Non-pigmented ciliary epithelial cell (primary cell): ENCODE data around the gene SCYGR7.
"Not testable (repeated sequence)": the region's sequence is repeated elsewhere in the genome, so short reads cannot be mapped to it uniquely, and the experiment has no call there.

Experiments
- DNase-seq: peaks from one replicate; pipeline ENCODE4 v3.0.0-alpha.2; 2010; ENCODE audit warnings: low read depth

Gene SCYGR7, protein sequence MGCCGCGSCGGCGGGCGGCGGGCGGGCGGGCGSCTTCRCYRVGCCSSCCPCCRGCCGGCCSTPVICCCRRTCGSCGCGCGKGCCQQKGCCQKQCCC

DNA sequence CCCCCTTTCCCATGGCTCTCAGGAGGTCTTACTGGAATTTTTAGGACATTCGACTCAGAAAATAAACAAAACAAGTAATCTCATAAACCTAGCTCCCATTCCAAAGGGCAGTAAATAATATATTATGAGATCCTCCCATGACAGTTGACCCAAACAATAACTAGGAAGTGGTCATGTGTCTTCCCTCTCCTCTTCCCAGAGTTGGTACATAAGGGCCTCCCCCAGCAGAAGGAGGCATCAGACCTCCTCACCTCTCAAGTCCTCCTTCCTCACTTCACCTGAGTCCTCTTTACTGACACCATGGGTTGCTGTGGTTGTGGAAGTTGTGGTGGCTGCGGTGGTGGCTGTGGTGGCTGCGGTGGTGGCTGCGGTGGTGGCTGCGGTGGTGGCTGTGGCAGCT is at the start of gene SCYGR7:
Gene SCYGR7 (plus strand): TSS at position 301 of the 400 bp plus-strand sequence. CDS start 0 bp downstream, at position 301.
- no peak for DNase-seq

DNA sequence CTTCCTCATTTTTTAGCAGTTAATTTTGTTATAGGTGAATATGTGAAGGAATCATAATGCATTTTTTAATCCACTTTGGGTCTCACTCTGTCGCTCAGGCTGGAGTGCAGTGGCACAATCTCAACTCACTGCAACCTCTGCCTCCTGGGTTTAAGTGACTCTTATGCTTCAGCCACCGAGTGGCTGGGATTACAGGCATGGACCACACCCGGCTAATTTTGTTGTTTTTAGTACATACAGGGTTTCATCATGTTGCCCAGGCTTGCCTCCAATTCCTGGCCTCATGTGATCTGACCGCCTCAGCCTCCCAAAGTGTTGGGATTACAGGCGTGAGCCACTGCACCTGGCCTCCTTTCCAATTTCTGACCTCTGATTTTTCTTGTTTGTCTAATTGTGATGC is 43.9 kb upstream of the SCYGR7 start:
- no peak for DNase-seq

DNA sequence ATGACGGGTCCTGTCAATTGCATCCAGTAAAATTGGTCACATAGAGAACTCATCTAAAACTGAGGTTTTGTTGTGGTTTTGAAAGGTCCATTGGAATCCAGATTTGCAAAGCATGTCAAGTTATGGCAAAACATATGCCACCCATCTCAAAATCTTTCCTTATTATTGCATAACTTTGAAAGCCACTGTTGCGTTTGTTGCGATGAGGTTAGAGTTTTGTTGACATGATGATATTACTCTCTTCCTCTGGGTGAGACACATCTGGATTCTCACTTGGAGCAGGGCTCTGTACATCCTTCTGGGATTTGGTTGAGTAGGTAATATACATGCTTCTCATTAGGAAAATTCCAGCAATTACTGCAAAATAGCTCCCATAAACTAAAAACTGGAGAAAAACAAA is 40.9 kb upstream of the SCYGR7 start:
- no peak for DNase-seq

DNA sequence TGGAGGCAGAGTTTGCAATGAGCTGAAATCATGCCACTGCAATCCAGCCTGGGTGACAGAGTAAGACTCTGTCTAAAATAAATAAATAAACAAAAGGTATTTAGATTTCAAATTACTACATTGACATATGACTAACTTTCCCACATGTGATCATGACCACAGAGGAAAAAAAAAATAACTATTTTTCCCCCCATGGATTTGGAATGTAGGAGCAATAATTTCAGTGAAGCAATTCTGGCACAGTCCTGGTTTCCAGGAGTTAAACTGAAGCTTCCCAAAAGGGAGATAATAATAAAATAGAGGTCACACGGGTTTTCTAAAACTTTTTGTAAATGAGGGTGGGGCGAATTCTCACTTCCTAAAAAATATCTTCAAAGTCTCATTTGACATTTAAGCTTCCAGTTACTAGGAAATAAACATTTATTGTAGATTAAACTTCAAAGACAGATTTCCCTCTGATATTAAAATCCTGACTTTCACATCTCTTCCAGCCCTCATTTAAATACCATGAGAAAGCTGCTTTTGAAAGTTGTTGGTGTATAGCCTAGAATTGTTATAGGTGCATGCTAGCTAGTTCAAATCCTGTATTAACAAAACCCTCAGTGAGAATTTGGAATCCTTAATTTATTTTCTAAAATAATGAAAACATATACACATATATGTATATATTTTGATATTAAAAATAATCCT is 31.0 kb upstream of the SCYGR7 start:
- DNase-seq = no peak

DNA sequence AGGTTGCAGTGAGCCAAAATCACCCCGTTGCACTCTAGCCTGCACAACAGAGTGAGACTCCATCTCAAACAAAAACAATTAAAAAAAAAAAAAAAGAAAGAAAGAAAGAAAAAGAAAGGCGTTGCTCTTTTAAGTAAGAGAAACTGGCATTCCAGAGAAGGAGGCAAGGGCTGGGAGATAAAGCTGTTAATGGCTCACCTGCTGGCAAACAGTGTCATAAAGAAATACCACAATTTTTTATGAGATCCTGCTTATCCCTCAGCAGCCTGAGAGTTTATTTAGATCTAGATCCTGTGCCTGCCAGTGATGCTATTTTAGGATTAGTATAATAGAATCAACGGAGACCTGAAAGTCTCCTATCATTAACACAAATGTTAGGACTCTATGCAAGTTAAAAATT is 26.6 kb upstream of the SCYGR7 start:
- no peak for DNase-seq

DNA sequence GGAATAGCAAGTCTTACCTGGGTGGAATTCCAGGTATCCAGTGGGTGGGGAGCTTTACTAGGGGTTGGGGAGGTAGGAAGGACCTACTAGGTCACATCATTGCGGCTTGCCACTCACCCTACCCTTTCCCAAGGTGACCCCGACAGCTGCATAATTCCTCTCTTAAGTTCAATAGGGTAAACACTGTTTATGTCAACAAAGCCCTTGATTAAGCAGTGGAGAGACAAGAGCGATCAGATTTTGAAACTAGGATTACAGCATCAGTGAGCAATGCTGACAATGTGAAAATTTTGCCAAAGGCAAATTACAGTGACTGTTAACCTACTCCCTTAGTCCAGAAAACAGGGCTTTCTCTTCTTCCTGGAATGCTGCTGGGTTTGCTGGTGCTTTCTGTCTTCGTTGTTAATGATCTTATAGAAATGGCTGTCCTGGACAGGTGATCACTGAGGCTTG is 24.8 kb upstream of the SCYGR7 start:
- no peak for DNase-seq

DNA sequence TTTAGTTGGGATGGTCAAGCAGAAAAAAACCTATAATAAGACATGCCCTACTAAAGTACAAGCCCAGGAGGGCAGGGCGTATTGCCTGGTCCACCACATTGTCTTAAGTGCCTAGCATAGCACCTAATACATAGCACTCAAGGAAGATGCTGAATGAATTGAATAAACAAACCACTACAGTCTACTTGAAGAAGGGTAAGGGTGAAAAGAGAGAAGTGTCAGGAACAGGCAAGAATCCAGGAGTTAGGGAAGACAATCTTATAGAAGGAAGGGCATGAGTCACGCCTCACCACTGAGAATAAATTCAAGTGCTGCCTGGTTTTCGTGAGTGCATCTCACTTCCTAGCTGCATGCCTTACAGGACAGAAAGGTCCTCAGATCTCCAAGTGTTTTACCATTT is 24.2 kb upstream of the SCYGR7 start:
- DNase-seq = no peak

DNA sequence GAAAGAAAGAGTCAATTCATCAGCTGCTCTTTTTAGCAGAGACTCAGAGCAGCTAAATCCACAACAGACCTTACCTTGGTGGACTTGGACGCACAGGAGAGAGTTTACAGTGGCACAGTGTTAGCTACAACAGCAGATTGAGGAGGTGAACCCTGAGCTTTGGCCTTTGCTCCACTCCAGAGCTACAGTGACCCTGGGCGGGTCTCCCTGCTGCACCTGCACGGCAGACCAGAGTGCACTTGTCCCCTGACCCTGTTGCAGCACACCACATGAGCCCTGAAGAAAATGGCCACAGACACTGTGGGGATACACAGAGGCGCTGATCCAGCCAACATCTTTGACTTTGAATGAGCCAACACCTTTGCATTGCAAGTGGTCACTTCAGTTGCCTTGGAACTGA is 21.3 kb upstream of the SCYGR7 start:
- no peak for DNase-seq

DNA sequence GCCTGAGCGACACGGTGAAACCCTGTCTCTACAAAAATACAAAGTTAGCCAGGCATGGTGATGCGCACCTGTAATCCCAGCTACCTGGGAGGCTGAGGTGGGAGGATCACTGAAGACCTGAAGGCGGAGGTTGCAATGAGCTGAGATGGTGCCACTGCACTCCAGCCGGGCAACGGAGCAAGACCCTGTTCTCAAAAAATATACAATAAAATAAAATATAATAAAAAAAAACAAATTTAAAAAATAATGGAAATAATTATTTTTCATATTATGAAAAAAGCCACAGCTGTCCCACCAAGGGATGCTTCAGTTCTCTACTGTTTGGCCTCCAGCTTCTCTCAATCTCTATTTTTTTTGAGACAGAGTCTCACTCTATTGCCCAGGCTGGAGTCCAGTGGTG is 20.7 kb upstream of the SCYGR7 start:
- no peak for DNase-seq

DNA sequence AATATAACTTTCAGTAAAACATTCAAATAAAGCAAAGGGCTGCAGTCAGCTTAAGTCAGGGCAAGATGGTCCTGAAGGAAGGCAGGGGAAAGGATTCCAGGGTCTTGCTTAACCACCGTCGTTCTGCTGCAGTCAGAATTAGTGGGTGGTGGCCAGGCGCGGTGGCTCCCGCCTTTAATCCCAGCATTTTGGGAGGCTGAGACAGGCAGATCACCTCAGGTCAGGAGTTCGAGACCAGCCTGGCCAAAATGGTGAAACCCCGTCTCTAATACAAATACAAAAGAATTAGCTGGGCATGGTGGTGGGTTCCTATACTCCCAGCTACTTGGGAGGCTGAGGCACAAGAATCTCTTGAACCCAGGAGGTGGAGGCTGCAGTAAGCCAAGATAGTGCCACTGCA is 17.1 kb upstream of the SCYGR7 start:
- DNase-seq = no peak

DNA sequence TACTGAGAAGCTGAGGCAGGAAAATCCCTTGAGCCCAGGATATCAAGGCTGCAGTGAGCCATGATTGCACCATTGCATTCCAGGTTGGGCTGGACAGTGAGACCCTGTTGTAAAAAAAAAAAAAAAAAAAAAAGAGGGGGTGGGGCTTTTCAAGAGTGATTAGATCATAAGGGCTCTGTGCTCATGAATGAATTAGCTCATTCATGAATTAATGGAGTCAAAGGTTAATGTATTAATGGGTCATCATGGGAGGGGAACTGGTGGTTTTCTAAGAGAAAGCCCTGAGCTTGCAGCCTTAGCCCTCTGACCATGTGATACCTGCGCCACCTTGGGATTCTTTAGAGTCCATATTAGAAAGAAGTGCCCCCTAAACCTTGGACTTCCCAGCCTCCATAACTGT is 14.8 kb upstream of the SCYGR7 start:
- no peak for DNase-seq

DNA sequence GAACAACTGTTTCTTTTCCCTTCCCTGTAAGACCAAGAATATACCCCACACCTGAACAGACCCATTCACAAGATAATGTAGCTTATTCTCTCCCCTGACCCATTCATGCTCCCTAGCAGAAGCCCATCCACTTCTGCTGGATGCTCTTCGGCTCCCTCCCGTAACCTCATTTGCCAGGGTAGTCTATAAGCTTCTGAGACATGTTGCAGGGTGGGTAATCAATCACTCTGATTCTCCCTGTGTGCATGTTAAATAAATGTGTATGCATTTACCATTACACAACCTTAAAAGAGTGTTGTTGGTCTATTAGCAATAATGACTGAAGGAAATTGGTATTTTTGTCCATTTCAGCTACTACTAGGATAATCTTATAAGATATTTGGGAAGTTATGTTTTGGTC is 11.6 kb upstream of the SCYGR7 start:
- DNase-seq = no peak

DNA sequence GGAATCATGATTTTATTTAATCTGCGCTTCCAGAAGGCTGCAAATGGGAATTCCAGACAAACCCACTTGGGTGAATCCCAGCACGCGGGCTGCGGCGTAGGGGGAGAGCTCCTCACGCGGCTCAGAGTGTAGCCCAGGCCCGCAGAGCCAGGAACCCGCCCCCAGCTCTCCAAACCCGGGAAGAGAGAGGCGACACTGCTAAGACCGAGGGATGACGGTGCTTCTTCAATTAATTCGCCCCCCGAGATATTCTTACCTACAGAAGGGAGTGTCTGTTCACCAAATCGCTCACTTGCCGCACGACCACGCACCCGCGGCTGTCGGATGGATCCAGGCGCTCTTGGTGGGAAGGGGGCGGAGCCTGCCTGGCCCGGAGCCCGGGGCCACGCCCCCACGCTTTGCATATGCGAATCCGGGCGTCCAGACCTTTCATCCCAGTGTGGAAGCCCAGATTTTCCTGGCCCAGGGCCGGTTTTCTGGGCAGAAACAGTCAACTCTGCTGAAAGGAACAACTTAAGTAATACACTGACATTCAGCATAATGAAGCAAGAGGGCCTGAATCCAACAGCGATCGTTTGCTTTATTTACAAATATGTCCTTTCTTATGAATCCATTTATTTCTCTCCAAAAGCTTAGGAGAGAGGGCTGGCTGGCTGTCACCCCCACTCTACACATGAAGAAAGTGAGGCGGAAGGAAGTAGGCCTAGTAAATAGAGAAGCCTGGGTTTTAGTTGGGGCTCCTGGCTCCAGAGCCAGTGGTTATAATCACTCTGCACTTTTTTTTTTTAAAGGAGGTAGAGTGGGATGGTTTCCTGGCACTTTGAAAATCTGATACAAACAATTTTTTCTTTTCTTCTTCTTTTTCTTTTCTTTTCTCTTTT is 10.2 kb upstream of the SCYGR7 start, which contains the start of gene SLC19A3:
Gene SLC19A3 (minus strand): TSS at position 342 of the 881 bp plus-strand sequence. CDS start 15,710 bp downstream, outside the sequence.
- DNase-seq = no peak

DNA sequence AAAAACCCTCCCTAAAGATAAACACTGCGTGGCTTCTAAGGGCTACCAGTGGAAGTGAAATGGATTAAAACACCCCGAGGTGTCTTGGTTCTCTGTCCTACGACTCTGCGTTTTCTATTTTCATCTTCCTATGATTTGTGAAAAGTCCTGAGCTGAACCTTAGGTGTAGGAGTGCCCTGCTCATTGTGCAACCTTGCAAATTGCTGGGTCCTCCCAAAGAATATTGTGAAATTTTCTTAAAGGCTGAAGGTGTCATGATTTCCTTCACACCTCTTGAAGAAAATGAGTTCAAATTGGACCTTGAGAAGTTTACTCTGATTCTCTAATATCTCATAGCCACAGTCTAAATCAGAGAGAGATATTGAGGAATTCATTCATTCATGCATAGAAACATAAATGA is 8.5 kb upstream of the SCYGR7 start:
- DNase-seq = no peak

DNA sequence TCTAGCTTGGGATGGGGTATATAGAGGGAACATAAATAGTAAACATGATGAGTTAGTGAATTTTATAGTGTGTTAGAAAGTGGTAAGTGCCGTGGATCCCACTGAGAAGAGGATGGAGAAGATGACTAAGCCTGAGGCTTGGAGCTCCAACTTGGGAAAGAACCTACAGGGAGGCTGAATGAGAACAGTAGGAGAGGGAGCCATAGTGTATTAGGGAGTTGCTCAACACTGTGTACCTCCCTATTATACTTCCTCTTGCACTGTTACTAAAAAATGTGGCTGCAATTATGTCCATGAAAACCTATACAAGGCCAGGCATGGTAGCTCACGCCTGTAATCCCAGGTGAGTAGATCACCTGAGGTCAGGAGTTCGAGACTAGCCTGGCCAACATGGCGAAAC is 7.5 kb upstream of the SCYGR7 start:
- no peak for DNase-seq

DNA sequence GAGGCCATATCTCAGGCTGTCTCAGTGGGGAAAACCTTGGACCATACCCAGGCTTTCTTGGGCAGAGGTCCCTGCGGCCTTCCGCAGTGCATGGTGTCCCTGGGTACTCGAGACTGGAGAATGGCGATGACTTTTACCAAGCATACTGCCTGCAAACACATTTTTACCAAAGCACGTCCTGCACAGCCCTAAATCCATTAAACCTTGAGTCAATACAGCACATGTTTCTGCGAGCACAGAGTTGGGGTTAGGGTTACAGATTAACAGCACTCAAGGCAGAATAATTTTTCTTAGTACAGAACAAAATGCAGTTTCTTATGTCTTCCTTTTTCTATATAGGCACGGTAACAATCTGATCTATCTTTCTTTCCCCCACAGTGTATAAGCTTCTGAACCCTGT is 5.3 kb upstream of the SCYGR7 start:
- DNase-seq = not testable (repeated sequence)

DNA sequence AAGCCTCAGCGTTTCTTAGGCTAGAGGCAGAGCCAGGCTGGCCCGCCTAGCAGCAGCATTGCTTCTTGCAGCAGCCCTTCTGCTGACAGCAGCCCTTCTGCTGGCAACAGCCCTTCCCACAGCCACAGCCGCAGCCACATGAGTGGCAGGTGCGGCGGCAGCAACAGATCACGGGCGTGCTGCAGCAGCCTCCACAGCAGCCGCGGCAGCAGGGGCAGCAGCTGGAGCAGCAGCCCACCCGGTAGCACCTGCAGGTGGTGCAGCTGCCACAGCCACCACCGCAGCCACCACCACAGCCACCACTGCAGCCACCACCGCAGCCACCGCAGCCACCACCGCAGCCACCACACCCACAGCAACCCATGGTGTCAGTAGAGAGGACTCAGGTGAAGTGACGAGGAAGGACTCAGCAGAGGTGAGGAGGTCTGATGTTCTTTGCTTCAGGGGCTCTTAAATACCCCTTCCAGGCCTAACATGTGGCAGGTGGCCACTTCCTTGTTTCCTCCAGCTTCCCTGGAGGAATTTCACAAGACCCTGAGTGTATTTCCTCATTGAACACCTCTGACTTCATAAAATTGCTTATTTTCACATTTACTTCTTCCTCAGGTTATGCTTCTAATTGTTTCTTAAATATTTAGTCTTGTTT is 3.6 kb upstream of the SCYGR7 start, which contains the start of gene SCYGR6:
Gene SCYGR6 (minus strand): TSS at position 364 of the 646 bp plus-strand sequence. CDS start 0 bp downstream, at position 364.
- DNase-seq = no peak

DNA sequence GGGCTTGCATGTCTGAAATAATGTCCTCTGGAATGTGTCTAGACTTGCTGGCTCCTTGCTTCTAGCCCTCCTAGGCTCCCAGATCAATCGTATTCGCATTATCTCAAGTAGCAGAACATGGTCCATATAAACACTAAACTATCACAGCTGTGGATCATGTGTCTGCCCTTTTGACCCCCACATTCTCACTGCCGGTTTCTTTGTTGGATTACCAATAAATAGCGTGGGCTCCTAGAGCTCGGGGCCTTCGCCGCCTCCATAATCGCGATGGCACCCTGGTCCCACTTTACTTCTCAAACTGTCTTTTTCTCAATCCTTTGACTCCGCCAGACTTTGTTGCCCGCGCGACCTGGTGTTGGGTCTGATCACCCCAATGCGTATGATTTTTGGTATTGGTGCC is 11.2 kb downstream of the SCYGR7 start:
- no peak for DNase-seq

DNA sequence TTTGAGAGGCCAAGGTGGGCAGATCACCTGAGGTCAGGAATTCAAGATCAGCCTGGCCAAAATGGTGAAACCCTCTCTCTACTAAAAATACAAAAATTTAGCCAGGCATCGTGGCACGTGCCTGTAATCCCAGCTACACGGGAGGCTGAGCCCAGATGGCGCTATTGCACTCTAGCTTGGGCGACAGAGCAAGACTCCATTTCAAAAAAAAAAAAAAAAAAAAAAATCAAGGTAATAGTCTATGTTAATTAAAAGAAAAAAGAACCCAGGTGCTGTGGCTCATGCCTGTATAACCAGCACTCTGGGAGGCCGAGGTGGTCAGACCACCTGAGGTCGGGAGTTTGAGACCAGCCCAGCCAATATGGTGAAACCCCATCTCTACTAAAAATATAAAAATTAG is 12.6 kb downstream of the SCYGR7 start:
- DNase-seq = not testable (repeated sequence)

DNA sequence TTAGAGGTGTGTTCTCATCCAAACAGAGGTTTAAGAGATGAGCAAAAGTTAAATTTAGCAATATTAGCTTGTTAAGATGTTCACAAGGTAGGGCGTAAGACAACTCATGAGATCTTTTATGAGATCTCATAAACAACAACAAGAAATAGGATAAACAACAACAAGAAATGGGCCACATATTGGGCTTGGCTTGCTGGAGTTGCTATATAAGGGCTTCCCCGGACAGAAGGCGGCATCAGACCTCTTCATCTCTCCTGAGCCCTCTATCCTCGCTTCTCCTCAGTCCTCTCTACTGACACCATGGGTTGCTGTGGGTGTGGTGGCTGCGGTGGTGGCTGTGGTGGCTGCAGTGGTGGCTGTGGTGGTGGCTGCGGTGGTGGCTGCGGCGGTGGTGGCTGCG is 17.5 kb downstream of the SCYGR7 start, which contains the start of gene SCYGR8:
Gene SCYGR8 (plus strand): TSS at position 301 of the 400 bp plus-strand sequence. CDS start 0 bp downstream, at position 301.
- no peak for DNase-seq

DNA sequence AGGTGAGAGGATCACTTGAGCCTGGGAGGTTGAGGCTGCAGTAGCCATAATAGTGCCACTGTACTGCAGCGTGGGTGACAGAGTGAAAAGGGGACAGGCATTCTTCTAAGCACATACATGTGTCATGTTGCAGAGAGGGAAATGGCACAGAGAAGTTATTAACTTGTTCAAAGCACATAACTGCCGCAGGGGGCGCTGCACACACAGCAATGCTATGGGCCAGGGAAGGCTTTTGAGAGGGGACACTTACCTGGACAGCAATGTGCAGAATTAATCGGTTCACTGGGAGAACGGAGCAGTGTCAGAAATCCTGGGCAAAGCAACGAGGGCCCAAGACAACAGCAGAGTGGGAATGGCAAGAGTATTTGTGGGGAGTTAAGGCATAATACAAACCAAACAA is 19.9 kb downstream of the SCYGR7 start:
- no peak for DNase-seq

DNA sequence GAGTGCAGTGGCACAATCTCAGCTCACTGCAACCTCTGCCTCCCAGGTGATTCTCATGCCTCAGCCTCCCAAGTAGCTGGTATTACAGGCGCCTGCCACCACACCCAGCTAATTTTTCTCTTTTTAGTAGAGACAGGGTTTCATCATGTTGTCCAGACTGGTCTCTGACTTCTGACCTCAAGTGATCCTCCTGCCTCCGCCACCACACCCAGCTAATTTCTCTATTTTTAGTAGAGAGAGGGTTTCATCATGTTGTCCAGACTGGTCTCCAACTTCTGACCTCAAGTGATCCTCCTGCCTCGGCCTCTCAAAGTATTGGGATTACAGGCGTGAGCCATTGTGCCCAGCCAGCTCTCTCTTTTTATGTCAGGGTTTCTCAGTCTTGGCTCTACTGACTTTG is 28.1 kb downstream of the SCYGR7 start:
- DNase-seq = not testable (repeated sequence)
